ENCODE measurements around the gene BORCS5. TPM values are rescaled to one million over a fixed set of nuclear protein-coding genes. Genes with fewer than 3 reads are reported as not detected.
A peak's percentile ranks its signal among the peaks of the same experiment; 100 is the strongest.

The BORCS5 gene
- polyA plus RNA-seq, 1 experiment: 13.6 TPM

- Histone ChIP-seq H3K27me3 (ENCODE audit: control insufficient read depth, insufficient read depth, low read length) (no peaks in the 10 kb centered on the region), H3K27ac (ENCODE audit: low read depth, low read length) (no peak overlapping the region), H3K4me3 (ENCODE audit: low read depth, low read length) (no peak overlapping the region), H3K9me3 (ENCODE audit: control insufficient read depth, insufficient read depth, low read length) (no peaks in the 10 kb centered on the region)
- DNase-seq (ENCODE audit: low read depth, low spot score): no peak
- no peak for TF ChIP-seq CTCF (IDR thresholded peaks at IDR 0.05; ENCODE audit: low read depth, low read length)
- POLR2A ChIA-PET: no interaction called here
- CTCF ChIA-PET: interaction anchor here (0.8 to 1.7 kb wide), 3 partner anchors 10 to 268 kb away, joined by 3 to 9 read pairs (median 5); partner anchors contain the start of gene DUSP16
Measured at GRCh38 chr12:12387501-12387900, 30.6 kb downstream of the BORCS5 start.

GRCh38 chr12:12392413-12392812 is 35.5 kb downstream of the BORCS5 start:
- no peak for TF ChIP-seq CTCF (IDR thresholded peaks at IDR 0.05; ENCODE audit: low read depth, low read length)
- ChIA-PET CTCF (no interaction called here), POLR2A (interaction anchor here (0.6 kb wide), 1 partner anchor 54 kb away, joined by 3 read pairs; no protein-coding TSS in a partner anchor)
- H3K27me3 ChIP-seq (ENCODE audit: control insufficient read depth, insufficient read depth, low read length): no peaks in the 10 kb centered on the region
- no peak overlapping the region for H3K27ac ChIP-seq (ENCODE audit: low read depth, low read length)
- H3K9me3 ChIP-seq (ENCODE audit: control insufficient read depth, insufficient read depth, low read length): no peaks in the 10 kb centered on the region
- DNase-seq (ENCODE audit: low read depth, low spot score): no peak
- H3K4me3 ChIP-seq (ENCODE audit: low read depth, low read length): no peak overlapping the region

GRCh38 chr12:12393171-12393570 is 36.3 kb downstream of the BORCS5 start:
- no peak for DNase-seq (ENCODE audit: low read depth, low spot score)
- H3K27ac ChIP-seq (ENCODE audit: low read depth, low read length): no peak overlapping the region
- H3K4me3 ChIP-seq (ENCODE audit: low read depth, low read length): no peak overlapping the region
- ChIA-PET CTCF (no interaction called here), POLR2A (no interaction called here)
- no peaks in the 10 kb centered on the region for H3K9me3 ChIP-seq (ENCODE audit: control insufficient read depth, insufficient read depth, low read length)
- TF ChIP-seq CTCF (IDR thresholded peaks at IDR 0.05; ENCODE audit: low read depth, low read length): no peak
- no peaks in the 10 kb centered on the region for H3K27me3 ChIP-seq (ENCODE audit: control insufficient read depth, insufficient read depth, low read length)

GRCh38 chr12:12396694-12397093 is 39.8 kb downstream of the BORCS5 start:
- no peak overlapping the region for H3K4me3 ChIP-seq (ENCODE audit: low read depth, low read length)
- no peaks in the 10 kb centered on the region for H3K27me3 ChIP-seq (ENCODE audit: control insufficient read depth, insufficient read depth, low read length)
- H3K9me3 ChIP-seq (ENCODE audit: control insufficient read depth, insufficient read depth, low read length): no peaks in the 10 kb centered on the region
- CTCF ChIA-PET: no interaction called here
- no peak for DNase-seq (ENCODE audit: low read depth, low spot score)
- H3K27ac ChIP-seq (ENCODE audit: low read depth, low read length): peak overlapping the region; percentile 41
- POLR2A ChIA-PET: no interaction called here
- TF ChIP-seq CTCF (IDR thresholded peaks at IDR 0.05; ENCODE audit: low read depth, low read length): no peak

- no peaks in the 10 kb centered on the region for H3K27me3 ChIP-seq (ENCODE audit: control insufficient read depth, insufficient read depth, low read length)
- H3K9me3 ChIP-seq (ENCODE audit: control insufficient read depth, insufficient read depth, low read length): no peaks in the 10 kb centered on the region
- POLR2A ChIA-PET: no interaction called here
- no peak for DNase-seq (ENCODE audit: low read depth, low spot score)
- peak overlapping the region; percentile 41 for H3K27ac ChIP-seq (ENCODE audit: low read depth, low read length)
- CTCF ChIA-PET: no interaction called here
- no peak for TF ChIP-seq CTCF (IDR thresholded peaks at IDR 0.05; ENCODE audit: low read depth, low read length)
- no peak overlapping the region for H3K4me3 ChIP-seq (ENCODE audit: low read depth, low read length)
Measured at GRCh38 chr12:12397184-12397583, 40.3 kb downstream of the BORCS5 start.
